NT2/D1 (cell line): ENCODE measurements around the gene MSH4.
"Not testable (repeated sequence)": the region's sequence is repeated elsewhere in the genome, so short reads cannot be mapped to it uniquely, and the experiment has no call there.

Experiments used
- SUZ12 ChIP-seq: IDR thresholded peaks from 2 replicates; pipeline ENCODE4 v1.6.1; 2011; ENCODE audit not compliant: insufficient read length, insufficient read depth; ENCODE audit errors: extremely low read depth
- YY1 ChIP-seq: IDR thresholded peaks from 2 replicates; pipeline ENCODE4 v1.6.1; 2011; ENCODE audit not compliant: insufficient read length, insufficient read depth
- ZNF274 ChIP-seq: IDR thresholded peaks from 2 replicates; pipeline ENCODE4 v1.6.1; 2011; ENCODE audit warnings: mild to moderate bottlenecking, low read depth, low read length

- not testable (repeated sequence) for TF ChIP-seq ZNF274, SUZ12, YY1
These were observed 13.4 kb downstream of the MSH4 start for GRCh38 chr1:75810113-75810512.
